Measurements from ENCODE around the gene RTN4RL2. TPM values are rescaled to one million over a fixed set of nuclear protein-coding genes. Genes with fewer than 3 reads are reported as not detected.
A peak's percentile ranks its signal among the peaks of the same experiment; 100 is the strongest.

The RTN4RL2 gene
- polyA plus RNA-seq, 2 donors: 0.20 to 0.49 TPM

DNA sequence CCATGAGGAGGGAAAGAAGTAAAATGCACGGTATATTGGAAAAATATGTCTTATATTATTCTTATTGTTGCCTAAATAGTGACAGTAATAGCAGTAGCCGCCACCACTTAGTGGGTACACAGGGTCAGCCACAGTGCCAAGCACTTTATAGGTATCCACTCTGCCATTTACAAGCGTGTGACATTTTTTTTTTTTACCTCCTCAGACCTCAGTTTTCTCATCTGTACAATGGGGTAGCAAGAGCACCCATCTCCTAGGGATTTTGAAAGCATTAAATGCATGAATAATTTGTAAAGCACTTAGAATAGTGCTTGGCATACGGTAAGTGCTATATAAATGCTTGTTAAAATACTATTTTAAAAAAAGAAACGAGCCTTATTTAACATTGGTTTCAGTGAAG is 8.9 kb downstream of the RTN4RL2 start:
- Histone ChIP-seq H3K9me3 (ENCODE audit: control insufficient read depth in 2 of 2, insufficient read depth in 1 of 2, low read depth in 1 of 2, low read length in 1 of 2) (no peaks in the 10 kb centered on the region), H3K27me3 (ENCODE audit: control insufficient read depth in 1 of 2, insufficient read depth in 2 of 2, low read length in 2 of 2) (no peaks in the 10 kb centered on the region), H3K27ac (ENCODE audit: low read depth in 2 of 2, low read length in 1 of 2) (no peak overlapping the region), H3K36me3 (ENCODE audit: control insufficient read depth in 2 of 2, insufficient read depth in 2 of 2, low read length in 1 of 2) (no peaks in the 10 kb centered on the region), H3K4me1 (ENCODE audit: control insufficient read depth in 2 of 2, insufficient read depth in 2 of 2, low read length in 1 of 2) (peaks cover 0 to 4% of the 10 kb centered on the region in 2 donors), H3K4me3 (ENCODE audit: low read depth in 1 of 2, low read length in 2 of 2) (no peak overlapping the region)
- 86% methylated on average over 5 of the region's 5 CpGs for WGBS, 2 donors

DNA sequence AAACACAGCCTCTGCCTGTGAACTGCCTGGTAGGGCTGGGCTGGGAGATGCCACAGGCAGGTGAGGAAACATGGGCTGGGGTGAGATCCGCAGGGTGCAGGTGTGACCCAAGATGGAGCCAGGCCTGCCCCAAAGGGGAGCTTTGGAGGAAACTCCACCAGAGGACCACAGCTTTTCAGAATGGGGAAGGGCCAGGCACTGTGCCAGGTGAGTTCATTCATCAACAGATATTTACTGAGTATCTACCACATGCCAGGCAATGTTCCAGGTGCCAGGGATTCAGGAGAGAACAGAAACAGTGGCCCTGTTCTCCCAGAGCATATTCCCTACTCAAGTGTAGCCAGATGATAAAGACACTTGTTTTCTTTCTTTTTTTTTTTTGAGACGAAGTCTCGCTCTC is 11.2 kb downstream of the RTN4RL2 start:
- H3K4me3 ChIP-seq (ENCODE audit: low read depth in 1 of 2, low read length in 2 of 2): no peak overlapping the region
- no peak overlapping the region for H3K27ac ChIP-seq (ENCODE audit: low read depth in 2 of 2, low read length in 1 of 2)
- 82 to 91% methylated on average over 3 of the region's 3 CpGs for WGBS, 2 donors
- no peaks in the 10 kb centered on the region for H3K36me3 ChIP-seq (ENCODE audit: control insufficient read depth in 2 of 2, insufficient read depth in 2 of 2, low read length in 1 of 2)
- H3K9me3 ChIP-seq (ENCODE audit: control insufficient read depth in 2 of 2, insufficient read depth in 1 of 2, low read depth in 1 of 2, low read length in 1 of 2): no peaks in the 10 kb centered on the region
- peaks cover 0 to 15% of the 10 kb centered on the region in 2 donors for H3K4me1 ChIP-seq (ENCODE audit: control insufficient read depth in 2 of 2, insufficient read depth in 2 of 2, low read length in 1 of 2)
- no peaks in the 10 kb centered on the region for H3K27me3 ChIP-seq (ENCODE audit: control insufficient read depth in 1 of 2, insufficient read depth in 2 of 2, low read length in 2 of 2)

DNA sequence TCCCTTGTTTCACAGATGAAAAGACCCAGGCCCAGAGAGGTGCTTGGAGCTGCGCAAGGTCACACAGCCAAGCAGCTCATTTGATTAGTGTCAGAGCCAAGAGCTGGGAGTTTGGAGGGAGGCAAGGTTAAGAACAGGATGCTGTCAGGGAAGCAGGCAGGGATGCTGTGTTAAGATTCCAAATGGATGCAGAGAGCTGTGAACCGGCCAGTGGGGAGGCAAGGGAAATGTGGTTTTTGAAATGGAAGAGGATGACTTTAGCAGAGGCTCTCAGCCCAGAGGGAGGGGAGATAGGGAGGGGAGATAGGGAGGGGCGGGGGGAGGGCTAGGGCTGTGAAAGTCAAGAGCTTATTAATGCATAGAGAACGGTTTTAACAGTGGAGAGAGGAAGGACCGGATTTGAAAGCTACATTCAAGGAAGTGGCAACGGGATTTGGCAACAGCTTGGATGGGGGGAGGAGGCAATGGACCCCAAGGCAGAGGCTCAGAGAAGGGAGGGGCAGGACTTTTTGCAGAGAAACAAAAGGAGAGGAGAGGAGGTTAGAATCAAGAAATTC is 13.0 kb downstream of the RTN4RL2 start:
- no peaks in the 10 kb centered on the region for H3K9me3 ChIP-seq (ENCODE audit: control insufficient read depth in 2 of 2, insufficient read depth in 1 of 2, low read depth in 1 of 2, low read length in 1 of 2)
- no peak overlapping the region for H3K27ac ChIP-seq (ENCODE audit: low read depth in 2 of 2, low read length in 1 of 2)
- WGBS, 2 donors: 61 to 63% methylated on average over 6 of the region's 6 CpGs
- no peaks in the 10 kb centered on the region for H3K36me3 ChIP-seq (ENCODE audit: control insufficient read depth in 2 of 2, insufficient read depth in 2 of 2, low read length in 1 of 2)
- peaks cover 0 to 20% of the 10 kb centered on the region in 2 donors for H3K4me1 ChIP-seq (ENCODE audit: control insufficient read depth in 2 of 2, insufficient read depth in 2 of 2, low read length in 1 of 2)
- no peaks in the 10 kb centered on the region for H3K27me3 ChIP-seq (ENCODE audit: control insufficient read depth in 1 of 2, insufficient read depth in 2 of 2, low read length in 2 of 2)
- H3K4me3 ChIP-seq (ENCODE audit: low read depth in 1 of 2, low read length in 2 of 2): no peak overlapping the region

DNA sequence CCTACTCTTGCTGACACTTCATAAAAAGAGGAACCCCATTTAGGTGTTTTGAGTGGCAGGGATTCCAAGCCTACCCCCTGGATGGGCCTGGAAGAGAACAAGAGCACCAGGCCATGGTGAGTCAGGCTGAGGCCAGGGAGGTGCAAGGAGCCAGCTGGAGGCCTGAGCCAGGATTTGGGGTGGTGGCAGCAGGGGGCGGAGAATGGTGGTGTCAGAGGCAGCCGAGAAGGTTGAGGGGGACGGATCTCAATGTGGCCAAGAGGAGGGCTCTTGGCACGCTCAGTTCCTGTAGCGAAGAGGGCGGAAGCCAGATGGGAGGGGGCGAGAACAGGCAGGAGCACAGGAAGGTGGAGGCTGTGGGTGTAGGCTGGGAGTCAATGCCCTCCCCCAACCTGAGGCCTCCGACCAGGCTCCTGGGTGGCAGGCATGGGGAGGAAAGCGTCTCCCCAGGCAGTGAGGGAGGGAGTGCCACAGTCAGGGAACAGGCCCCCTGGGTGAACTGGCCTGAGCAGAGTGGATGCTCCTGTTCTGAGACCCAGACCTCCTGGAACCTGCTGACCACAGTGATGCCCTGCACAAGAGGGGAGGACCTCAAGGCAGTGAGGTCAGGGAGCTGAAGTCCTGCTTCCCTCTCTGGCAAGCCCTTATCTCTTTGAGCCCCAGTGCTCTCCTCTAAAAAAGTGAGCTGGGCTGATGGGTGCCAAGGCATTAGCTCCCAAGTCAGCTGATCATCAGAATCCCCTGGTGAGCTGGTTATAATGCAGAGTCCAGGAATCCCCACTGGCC is 13.9 kb downstream of the RTN4RL2 start:
- H3K27me3 ChIP-seq (ENCODE audit: control insufficient read depth in 1 of 2, insufficient read depth in 2 of 2, low read length in 2 of 2): no peaks in the 10 kb centered on the region

DNA sequence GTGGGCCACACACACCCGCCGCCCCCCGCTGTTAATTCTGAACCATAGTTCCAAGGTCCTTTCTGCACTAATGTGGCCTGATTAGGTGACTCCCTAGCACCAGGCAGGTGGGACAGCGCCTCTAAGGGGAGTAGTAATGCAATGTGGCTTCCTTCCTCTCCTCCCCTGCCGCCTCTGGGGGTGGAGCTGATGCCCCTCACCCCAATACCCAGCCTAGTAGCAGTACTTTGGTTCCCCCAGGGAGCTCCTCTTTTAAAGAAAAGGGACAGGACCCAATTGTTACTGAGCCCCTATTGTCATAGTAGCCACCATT is 14.4 kb downstream of the RTN4RL2 start:
- Histone ChIP-seq H3K27ac (ENCODE audit: low read depth in 2 of 2, low read length in 1 of 2) (no peak overlapping the region), H3K4me1 (ENCODE audit: control insufficient read depth in 2 of 2, insufficient read depth in 2 of 2, low read length in 1 of 2) (peaks cover 0 to 20% of the 10 kb centered on the region in 2 donors), H3K4me3 (ENCODE audit: low read depth in 1 of 2, low read length in 2 of 2) (no peak overlapping the region), H3K36me3 (ENCODE audit: control insufficient read depth in 2 of 2, insufficient read depth in 2 of 2, low read length in 1 of 2) (no peaks in the 10 kb centered on the region), H3K9me3 (ENCODE audit: control insufficient read depth in 2 of 2, insufficient read depth in 1 of 2, low read depth in 1 of 2, low read length in 1 of 2) (no peaks in the 10 kb centered on the region), H3K27me3 (ENCODE audit: control insufficient read depth in 1 of 2, insufficient read depth in 2 of 2, low read length in 2 of 2) (no peaks in the 10 kb centered on the region)
- WGBS, 2 donors: 74 to 84% methylated on average over 5 of the region's 5 CpGs

More for the DNA sequence above, 13.9 kb downstream of the RTN4RL2 start:
- no peak overlapping the region for H3K4me3 ChIP-seq (ENCODE audit: low read depth in 1 of 2, low read length in 2 of 2)
- H3K9me3 ChIP-seq (ENCODE audit: control insufficient read depth in 2 of 2, insufficient read depth in 1 of 2, low read depth in 1 of 2, low read length in 1 of 2): no peaks in the 10 kb centered on the region
- H3K36me3 ChIP-seq (ENCODE audit: control insufficient read depth in 2 of 2, insufficient read depth in 2 of 2, low read length in 1 of 2): no peaks in the 10 kb centered on the region
- 45 to 56% methylated on average over 9 of the region's 9 CpGs for WGBS, 2 donors
- H3K27ac ChIP-seq (ENCODE audit: low read depth in 2 of 2, low read length in 1 of 2): no peak overlapping the region
- H3K4me1 ChIP-seq (ENCODE audit: control insufficient read depth in 2 of 2, insufficient read depth in 2 of 2, low read length in 1 of 2): peaks cover 0 to 20% of the 10 kb centered on the region in 2 donors

DNA sequence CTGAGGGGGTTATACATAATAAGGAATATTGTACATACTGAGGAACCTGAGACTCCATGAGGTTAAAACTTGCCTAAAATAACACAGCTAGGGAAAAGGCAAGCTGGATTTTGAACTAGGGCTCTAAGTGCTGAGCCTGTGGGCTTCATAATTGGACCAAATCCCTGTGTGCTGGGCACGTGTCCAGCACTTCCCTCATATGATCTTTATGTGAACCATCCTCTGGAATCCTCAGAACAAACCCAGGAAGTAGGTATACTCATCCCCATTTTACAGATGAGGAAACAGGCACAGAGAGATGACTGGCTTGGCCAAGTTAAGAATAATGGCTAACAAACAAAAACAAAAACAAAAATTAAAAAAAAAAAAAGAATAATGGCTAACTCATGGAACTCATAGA is 14.9 kb downstream of the RTN4RL2 start:
- Histone ChIP-seq H3K4me3 (ENCODE audit: low read depth in 1 of 2, low read length in 2 of 2) (no peak overlapping the region), H3K27ac (ENCODE audit: low read depth in 2 of 2, low read length in 1 of 2) (no peak overlapping the region), H3K4me1 (ENCODE audit: control insufficient read depth in 2 of 2, insufficient read depth in 2 of 2, low read length in 1 of 2) (peaks cover 0 to 20% of the 10 kb centered on the region in 2 donors), H3K9me3 (ENCODE audit: control insufficient read depth in 2 of 2, insufficient read depth in 1 of 2, low read depth in 1 of 2, low read length in 1 of 2) (no peaks in the 10 kb centered on the region), H3K36me3 (ENCODE audit: control insufficient read depth in 2 of 2, insufficient read depth in 2 of 2, low read length in 1 of 2) (no peaks in the 10 kb centered on the region), H3K27me3 (ENCODE audit: control insufficient read depth in 1 of 2, insufficient read depth in 2 of 2, low read length in 2 of 2) (no peaks in the 10 kb centered on the region)
- WGBS, 2 donors: 48 to 67% methylated on average over 1 of the region's 1 CpG

DNA sequence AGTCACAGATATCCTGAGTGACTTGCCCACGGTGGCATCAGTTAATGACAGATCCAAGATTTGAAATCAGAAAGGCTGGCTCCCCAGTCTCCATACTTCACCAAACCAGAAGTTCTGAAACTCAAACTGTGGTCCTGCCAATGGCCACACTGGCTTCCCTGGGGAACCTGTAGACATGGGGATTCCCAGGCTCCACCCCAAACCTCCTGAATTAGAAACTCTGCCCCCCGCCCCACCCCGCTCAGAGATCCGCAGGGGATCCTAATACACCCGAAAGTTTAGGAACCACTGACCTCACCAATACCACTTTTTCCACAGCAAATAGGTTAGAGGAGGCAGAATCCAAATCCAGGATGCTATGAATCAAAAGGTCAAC is 15.3 kb downstream of the RTN4RL2 start:
- no peaks in the 10 kb centered on the region for H3K27me3 ChIP-seq (ENCODE audit: control insufficient read depth in 1 of 2, insufficient read depth in 2 of 2, low read length in 2 of 2)
- H3K4me3 ChIP-seq (ENCODE audit: low read depth in 1 of 2, low read length in 2 of 2): peak overlapping the region in 1 of 2 donors; percentile 37
- H3K27ac ChIP-seq (ENCODE audit: low read depth in 2 of 2, low read length in 1 of 2): no peak overlapping the region
- 53 to 64% methylated on average over 5 of the region's 5 CpGs for WGBS, 2 donors
- no peaks in the 10 kb centered on the region for H3K9me3 ChIP-seq (ENCODE audit: control insufficient read depth in 2 of 2, insufficient read depth in 1 of 2, low read depth in 1 of 2, low read length in 1 of 2)
- H3K36me3 ChIP-seq (ENCODE audit: control insufficient read depth in 2 of 2, insufficient read depth in 2 of 2, low read length in 1 of 2): no peaks in the 10 kb centered on the region
- peaks cover 0 to 20% of the 10 kb centered on the region in 2 donors for H3K4me1 ChIP-seq (ENCODE audit: control insufficient read depth in 2 of 2, insufficient read depth in 2 of 2, low read length in 1 of 2)

DNA sequence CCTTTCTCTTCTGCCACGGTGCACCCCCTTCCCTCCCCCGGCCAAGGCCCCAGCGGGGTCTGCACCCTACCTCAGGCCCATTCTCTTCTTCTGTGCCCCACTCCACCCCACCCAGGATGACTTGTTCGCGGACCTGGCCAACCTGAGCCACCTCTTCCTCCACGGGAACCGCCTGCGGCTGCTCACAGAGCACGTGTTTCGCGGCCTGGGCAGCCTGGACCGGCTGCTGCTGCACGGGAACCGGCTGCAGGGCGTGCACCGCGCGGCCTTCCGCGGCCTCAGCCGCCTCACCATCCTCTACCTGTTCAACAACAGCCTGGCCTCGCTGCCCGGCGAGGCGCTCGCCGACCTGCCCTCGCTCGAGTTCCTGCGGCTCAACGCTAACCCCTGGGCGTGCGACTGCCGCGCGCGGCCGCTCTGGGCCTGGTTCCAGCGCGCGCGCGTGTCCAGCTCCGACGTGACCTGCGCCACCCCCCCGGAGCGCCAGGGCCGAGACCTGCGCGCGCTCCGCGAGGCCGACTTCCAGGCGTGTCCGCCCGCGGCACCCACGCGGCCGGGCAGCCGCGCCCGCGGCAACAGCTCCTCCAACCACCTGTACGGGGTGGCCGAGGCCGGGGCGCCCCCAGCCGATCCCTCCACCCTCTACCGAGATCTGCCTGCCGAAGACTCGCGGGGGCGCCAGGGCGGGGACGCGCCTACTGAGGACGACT is 15.9 kb downstream of the RTN4RL2 start:
- Histone ChIP-seq H3K36me3 (ENCODE audit: control insufficient read depth in 2 of 2, insufficient read depth in 2 of 2, low read length in 1 of 2) (no peaks in the 10 kb centered on the region), H3K27me3 (ENCODE audit: control insufficient read depth in 1 of 2, insufficient read depth in 2 of 2, low read length in 2 of 2) (no peaks in the 10 kb centered on the region), H3K27ac (ENCODE audit: low read depth in 2 of 2, low read length in 1 of 2) (peak overlapping the region in 1 of 2 donors; percentile 28), H3K4me1 (ENCODE audit: control insufficient read depth in 2 of 2, insufficient read depth in 2 of 2, low read length in 1 of 2) (peaks cover 0 to 20% of the 10 kb centered on the region in 2 donors), H3K9me3 (ENCODE audit: control insufficient read depth in 2 of 2, insufficient read depth in 1 of 2, low read depth in 1 of 2, low read length in 1 of 2) (no peaks in the 10 kb centered on the region), H3K4me3 (ENCODE audit: low read depth in 1 of 2, low read length in 2 of 2) (peak overlapping the region; percentile 33 to 37)
- 3 to 5% methylated on average over 65 to 80 of the region's 80 CpGs for WGBS, 2 donors

DNA sequence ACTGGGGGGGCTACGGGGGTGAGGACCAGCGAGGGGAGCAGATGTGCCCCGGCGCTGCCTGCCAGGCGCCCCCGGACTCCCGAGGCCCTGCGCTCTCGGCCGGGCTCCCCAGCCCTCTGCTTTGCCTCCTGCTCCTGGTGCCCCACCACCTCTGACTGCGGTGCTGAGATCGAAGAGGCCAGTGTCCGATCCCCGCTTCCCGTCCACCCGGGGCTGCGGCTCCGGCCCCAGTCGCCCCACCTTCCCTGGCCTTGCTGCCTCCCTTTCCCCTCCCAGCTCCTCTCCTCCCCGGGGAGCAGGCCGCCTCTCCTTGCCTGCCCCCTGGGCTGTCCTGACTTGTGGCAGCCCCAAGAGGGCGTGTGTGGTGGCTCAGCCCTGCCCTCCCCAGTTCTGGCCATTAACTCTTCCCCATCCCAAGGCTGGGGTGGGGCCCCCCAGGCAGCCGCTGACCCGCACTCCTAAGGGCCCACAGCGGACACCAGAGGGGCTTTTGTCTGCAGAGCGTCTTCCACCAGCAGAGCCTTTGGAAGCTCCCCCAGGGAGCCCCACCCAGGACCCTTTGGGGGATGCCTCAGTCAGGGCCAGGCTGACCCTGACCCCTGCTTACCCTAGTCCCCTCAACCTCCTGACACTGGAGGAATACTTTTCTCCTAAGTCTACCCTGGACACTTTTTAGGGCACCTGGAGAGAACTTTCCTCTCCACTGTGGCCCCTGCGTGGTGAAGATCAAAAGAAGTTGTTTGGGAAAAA is 16.6 kb downstream of the RTN4RL2 start:
- Histone ChIP-seq H3K4me3 (ENCODE audit: low read depth in 1 of 2, low read length in 2 of 2) (peak overlapping the region; percentile 33 to 37), H3K36me3 (ENCODE audit: control insufficient read depth in 2 of 2, insufficient read depth in 2 of 2, low read length in 1 of 2) (no peaks in the 10 kb centered on the region), H3K27ac (ENCODE audit: low read depth in 2 of 2, low read length in 1 of 2) (no peak overlapping the region), H3K4me1 (ENCODE audit: control insufficient read depth in 2 of 2, insufficient read depth in 2 of 2, low read length in 1 of 2) (peaks cover 0 to 20% of the 10 kb centered on the region in 2 donors), H3K9me3 (ENCODE audit: control insufficient read depth in 2 of 2, insufficient read depth in 1 of 2, low read depth in 1 of 2, low read length in 1 of 2) (no peaks in the 10 kb centered on the region), H3K27me3 (ENCODE audit: control insufficient read depth in 1 of 2, insufficient read depth in 2 of 2, low read length in 2 of 2) (no peaks in the 10 kb centered on the region)
- 14 to 18% methylated on average over 19 to 27 of the region's 27 CpGs for WGBS, 2 donors
